BLaER1 (cell line): ENCODE measurements around the gene PAAF1.

Experiments used
- H3K27ac ChIP-seq: shearing (Covaris generic); formaldehyde crosslinking; 2 replicates; pipeline ENCODE4 v1.8.1; 2022
- H3K27me3 ChIP-seq: shearing (Covaris generic); formaldehyde crosslinking; 2 replicates; pipeline ENCODE4 v1.8.1; 2022
- H3K36me3 ChIP-seq: shearing (Covaris generic); formaldehyde crosslinking; 2 replicates; pipeline ENCODE4 v1.8.1; 2022
- H3K4me1 ChIP-seq: shearing (Covaris generic); formaldehyde crosslinking; 2 replicates; pipeline ENCODE4 v1.8.1; 2022
- H3K4me2 ChIP-seq: shearing (Covaris generic); formaldehyde crosslinking; 2 replicates; pipeline ENCODE4 v1.8.1; 2022
- H3K4me3 ChIP-seq: shearing (Covaris generic); formaldehyde crosslinking; 2 replicates; pipeline ENCODE4 v1.8.1; 2022
- H3K9ac ChIP-seq: shearing (Covaris generic); formaldehyde crosslinking; 2 replicates; pipeline ENCODE4 v1.8.1; 2022
- H3K9me3 ChIP-seq: shearing (Covaris generic); formaldehyde crosslinking; 2 replicates; pipeline ENCODE4 v1.8.1; 2022
- H4K20me1 ChIP-seq: shearing (Covaris generic); formaldehyde crosslinking; 2 replicates; pipeline ENCODE4 v1.8.1; 2022
- Cebpa-rat ChIP-seq: shearing (Covaris generic); IDR thresholded peaks from 2 replicates; pipeline ENCODE4 v1.8.1; 2022

PAAF1 gene, protein sequence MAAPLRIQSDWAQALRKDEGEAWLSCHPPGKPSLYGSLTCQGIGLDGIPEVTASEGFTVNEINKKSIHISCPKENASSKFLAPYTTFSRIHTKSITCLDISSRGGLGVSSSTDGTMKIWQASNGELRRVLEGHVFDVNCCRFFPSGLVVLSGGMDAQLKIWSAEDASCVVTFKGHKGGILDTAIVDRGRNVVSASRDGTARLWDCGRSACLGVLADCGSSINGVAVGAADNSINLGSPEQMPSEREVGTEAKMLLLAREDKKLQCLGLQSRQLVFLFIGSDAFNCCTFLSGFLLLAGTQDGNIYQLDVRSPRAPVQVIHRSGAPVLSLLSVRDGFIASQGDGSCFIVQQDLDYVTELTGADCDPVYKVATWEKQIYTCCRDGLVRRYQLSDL

DNA sequence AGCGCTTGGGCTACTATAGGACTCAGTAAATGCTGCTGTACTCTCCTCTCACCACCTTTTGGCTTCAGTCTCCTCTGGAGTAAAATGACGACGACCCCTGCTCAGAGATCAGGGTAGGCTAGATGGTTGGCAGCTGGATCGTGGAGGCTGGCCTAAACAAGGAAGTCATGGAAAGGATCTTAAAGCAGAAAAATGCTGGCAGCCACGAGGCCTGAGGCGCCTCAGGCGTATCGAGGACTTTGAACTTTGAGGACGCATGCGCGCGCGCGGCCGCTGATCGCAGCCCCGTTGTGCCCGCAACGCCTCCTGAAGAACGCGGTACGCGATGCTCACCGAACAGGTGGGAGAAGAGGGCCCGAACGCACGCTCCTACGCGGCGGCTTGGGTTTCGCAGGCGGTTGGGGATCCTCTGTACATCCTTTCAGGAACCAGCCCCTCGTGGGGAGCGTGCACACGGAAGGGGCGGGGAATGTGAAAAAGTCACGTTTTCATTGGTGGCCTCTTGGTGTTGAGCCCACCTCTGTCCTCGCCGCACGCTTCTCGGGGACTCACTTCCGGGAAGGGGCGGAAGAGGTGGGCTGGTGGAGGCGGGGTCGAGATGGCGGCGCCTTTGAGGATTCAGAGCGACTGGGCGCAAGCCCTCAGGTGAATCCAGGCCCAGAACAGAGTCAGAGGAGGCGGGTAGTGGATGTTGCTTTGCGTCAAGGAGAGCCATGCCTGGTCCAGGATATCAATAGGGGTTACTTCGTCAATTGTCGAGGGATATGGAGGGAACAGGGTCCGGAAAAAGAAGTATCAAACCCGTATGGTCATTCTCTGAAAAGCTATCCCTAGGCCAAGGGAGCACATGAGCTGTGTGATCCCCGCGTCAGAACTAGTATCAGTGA lies at the start of gene PAAF1, which contains the start of gene COA4:
TSS of gene PAAF1 (plus strand) at position 576 of the 887 bp plus-strand sequence. CDS start at position 599, 23 bp downstream.
TSS of gene COA4 (minus strand) at position 423 of the 887 bp plus-strand sequence. CDS start 3,468 bp downstream, outside the sequence.
- peak within 1 kb of the TSS; percentile 91 for H3K27ac ChIP-seq
- H3K4me1 ChIP-seq: peaks cover 26% of the 10 kb centered on the region

DNA sequence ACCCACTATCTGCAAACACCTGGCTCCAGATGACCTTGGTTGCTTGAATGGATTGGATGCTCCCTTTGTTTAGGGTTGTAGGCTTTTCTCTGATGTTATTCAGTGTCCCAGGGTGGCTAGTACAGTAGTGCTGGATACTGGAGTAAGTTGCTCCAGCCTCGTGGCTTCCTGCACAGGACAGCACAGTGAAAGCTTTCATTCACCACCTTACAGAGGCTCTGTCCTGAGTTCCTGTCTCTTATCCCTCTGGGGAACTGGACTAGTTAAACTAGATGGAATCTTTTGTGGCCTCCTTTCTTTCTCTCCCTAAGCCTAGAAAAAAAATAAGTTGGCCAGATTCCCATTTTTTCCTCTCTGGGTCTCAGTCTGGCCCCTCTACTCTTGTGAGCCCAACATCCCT lies 46.5 kb upstream of the PAAF1 start:
- Histone ChIP-seq H3K27me3 (no peaks in the 10 kb centered on the region), H3K9me3 (no peaks in the 10 kb centered on the region), H3K4me2 (no peak overlapping the region), H3K4me1 (0 out of 2 replicates have a peak, but pooled peaks cover 8% of the 10 kb centered on the region), H3K9ac (no peak overlapping the region), H3K4me3 (no peak overlapping the region), H4K20me1 (no peaks in the 10 kb centered on the region), H3K36me3 (peaks cover 74% of the 10 kb centered on the region), H3K27ac (no peak overlapping the region)
- no peak for TF ChIP-seq Cebpa-rat

More for the DNA sequence above, at the start of gene PAAF1, which contains the start of gene COA4:
- no peak for TF ChIP-seq Cebpa-rat
- Histone ChIP-seq H3K27me3 (no peaks in the 10 kb centered on the region), H4K20me1 (peaks cover 18% of the 10 kb centered on the region; the same call in 1 of the 2 replicates), H3K9ac (peak within 1 kb of the TSS; percentile 89), H3K4me2 (peak within 1 kb of the TSS; percentile 91), H3K36me3 (peaks cover 48% of the 10 kb centered on the region), H3K4me3 (peak within 1 kb of the TSS; percentile 76), H3K9me3 (no peaks in the 10 kb centered on the region)

DNA sequence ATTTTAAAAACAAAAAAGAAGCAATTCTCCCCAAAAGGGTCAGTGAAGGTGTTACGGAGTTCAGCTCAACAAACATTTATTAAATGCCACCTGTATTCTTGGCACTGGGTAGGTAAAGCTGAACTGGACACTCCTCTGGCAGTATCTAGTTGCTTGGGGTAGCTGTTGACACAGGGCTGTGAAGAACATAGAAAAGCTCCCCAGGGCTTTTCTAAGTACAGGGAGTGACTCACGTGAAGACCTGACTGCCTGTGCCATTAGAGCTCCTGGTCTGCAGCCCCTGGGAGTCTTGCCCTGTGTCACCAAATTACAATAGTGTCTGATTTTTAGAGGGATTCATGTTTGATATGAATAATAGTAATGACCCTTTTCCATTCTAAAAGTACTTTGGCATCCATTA lies 43.7 kb upstream of the PAAF1 start:
- H4K20me1 ChIP-seq: no peaks in the 10 kb centered on the region
- H3K4me2 ChIP-seq: no peak overlapping the region
- H3K9me3 ChIP-seq: no peaks in the 10 kb centered on the region
- H3K36me3 ChIP-seq: peaks cover 74% of the 10 kb centered on the region
- H3K4me3 ChIP-seq: no peak overlapping the region
- no peak overlapping the region for H3K27ac ChIP-seq
- no peak overlapping the region for H3K9ac ChIP-seq
- no peaks in the 10 kb centered on the region for H3K27me3 ChIP-seq
- no peak for TF ChIP-seq Cebpa-rat
- 0 out of 2 replicates have a peak, but pooled peaks cover 8% of the 10 kb centered on the region for H3K4me1 ChIP-seq

DNA sequence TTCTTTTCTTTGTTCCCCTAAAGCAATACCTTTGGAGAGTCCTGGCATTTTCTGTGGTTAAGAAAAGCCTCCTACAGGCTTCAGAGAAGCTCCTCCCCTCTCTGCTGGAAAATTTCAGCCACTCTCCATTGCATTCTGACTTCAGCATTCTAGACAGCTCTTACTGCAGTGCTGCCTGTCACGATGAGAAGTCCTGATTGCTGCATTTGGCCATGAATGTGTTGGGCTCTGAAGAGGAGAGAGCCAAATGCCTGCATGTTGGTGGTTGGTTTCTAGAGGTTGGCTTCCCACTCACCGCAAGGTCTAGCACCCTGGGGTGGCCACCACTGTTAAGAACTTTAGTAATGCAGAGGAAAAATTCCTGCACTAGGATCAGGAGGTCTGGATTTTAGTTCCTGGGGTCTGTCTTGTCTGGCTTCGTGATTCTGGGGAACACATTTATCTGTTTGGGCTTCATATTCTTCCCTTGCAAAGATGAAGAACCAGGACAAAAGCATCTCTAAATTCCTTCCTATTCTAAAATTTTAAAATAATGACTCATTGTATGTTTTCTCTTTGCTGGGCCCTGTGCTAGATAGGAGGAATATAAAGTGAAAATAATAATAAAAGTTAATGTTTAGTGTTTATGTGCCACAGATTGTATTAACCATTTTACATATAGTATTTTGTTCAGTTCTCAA lies 38.2 kb upstream of the PAAF1 start:
- H3K27ac ChIP-seq: no peak overlapping the region
- H3K9me3 ChIP-seq: no peaks in the 10 kb centered on the region
- H3K4me2 ChIP-seq: no peak overlapping the region
- H3K4me1 ChIP-seq: 0 out of 2 replicates have a peak, but pooled peaks cover 8% of the 10 kb centered on the region
- H3K4me3 ChIP-seq: no peak overlapping the region
- H3K36me3 ChIP-seq: peaks cover 57% of the 10 kb centered on the region
- no peak for TF ChIP-seq Cebpa-rat
- H3K9ac ChIP-seq: no peak overlapping the region
- H4K20me1 ChIP-seq: no peaks in the 10 kb centered on the region
- H3K27me3 ChIP-seq: no peaks in the 10 kb centered on the region

DNA sequence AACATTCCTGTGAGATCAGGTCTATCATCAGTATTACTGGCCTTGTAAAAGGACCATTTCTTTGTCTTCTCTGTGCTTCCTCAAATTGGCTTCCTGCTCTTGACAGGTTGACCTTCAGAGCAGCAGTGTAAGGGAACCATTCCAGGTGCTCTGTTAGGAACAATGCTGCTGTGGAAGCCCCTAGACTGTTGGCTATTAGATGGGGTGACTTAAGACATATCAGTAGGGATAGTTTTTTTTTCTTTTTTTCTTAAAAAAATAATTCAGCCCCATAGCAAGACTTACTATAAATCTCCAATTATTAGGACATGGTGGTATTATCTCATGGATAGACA lies 37.7 kb upstream of the PAAF1 start:
- Histone ChIP-seq H3K9me3 (no peaks in the 10 kb centered on the region), H3K9ac (no peak overlapping the region), H3K27ac (no peak overlapping the region), H3K27me3 (no peaks in the 10 kb centered on the region), H3K4me2 (no peak overlapping the region), H3K4me1 (0 out of 2 replicates have a peak, but pooled peaks cover 6% of the 10 kb centered on the region), H3K36me3 (peaks cover 57% of the 10 kb centered on the region), H3K4me3 (no peak overlapping the region), H4K20me1 (no peaks in the 10 kb centered on the region)
- no peak for TF ChIP-seq Cebpa-rat

DNA sequence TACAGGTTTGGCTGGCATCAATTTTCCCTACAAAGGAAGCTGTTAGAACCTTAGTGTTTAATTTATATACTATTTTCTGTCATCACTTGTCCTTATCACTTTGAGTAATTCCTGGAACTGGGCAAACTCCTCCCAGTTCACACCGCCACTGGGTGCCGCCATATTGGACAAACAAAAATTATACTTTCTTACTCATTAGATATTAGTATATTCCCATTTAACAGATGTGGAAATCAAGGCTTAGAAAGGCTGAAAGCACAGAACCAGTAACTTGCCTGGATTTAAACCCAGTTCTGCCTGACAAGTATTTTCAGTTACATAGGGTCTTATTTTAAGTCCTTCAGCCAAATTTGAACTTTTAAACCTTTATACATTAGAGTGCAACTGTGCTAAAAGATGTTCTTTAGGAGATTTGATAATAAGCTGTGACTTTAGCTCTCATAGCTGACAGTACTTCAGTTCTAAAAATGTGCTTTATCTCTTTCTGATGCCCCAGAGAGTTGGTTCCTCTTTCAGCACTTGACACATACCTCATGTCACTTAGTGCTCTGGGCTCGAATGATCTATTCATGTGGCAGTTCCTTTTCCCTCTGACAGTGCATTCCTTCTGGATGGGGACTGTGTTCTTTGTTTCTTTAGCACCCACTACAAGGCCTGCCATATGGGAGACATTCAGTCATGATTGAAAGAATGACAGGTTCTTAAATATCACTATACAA lies 25.6 kb upstream of the PAAF1 start:
- TF ChIP-seq Cebpa-rat: no peak
- no peak overlapping the region for H3K9ac ChIP-seq
- no peak overlapping the region for H3K27ac ChIP-seq
- H3K9me3 ChIP-seq: no peaks in the 10 kb centered on the region
- peaks cover 17% of the 10 kb centered on the region for H3K4me1 ChIP-seq
- H4K20me1 ChIP-seq: no peaks in the 10 kb centered on the region
- H3K27me3 ChIP-seq: no peaks in the 10 kb centered on the region
- no peak overlapping the region for H3K4me3 ChIP-seq
- H3K4me2 ChIP-seq: no peak overlapping the region
- H3K36me3 ChIP-seq: peaks cover 31% of the 10 kb centered on the region

DNA sequence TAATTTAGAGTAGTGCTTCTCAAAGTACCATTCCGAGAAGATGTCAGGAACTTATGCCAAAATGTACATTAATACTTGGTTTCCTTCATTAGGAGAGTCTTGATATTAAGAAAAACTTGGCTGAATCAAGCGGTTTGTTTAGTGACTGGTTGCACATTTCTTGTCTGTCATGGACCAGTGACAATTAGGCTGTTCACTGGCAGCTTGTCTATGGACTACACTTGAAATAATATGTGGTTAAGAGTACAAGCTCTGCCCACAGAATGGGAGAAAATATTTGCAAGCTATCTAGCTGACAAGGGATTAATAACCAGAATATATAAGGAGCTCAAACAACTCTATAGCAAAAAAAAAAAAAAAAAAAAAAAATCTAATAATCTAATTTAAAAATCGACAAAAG lies 24.8 kb upstream of the PAAF1 start:
- H4K20me1 ChIP-seq: no peaks in the 10 kb centered on the region
- H3K36me3 ChIP-seq: peaks cover 26% of the 10 kb centered on the region
- no peaks in the 10 kb centered on the region for H3K9me3 ChIP-seq
- H3K4me1 ChIP-seq: peaks cover 8% of the 10 kb centered on the region
- no peaks in the 10 kb centered on the region for H3K27me3 ChIP-seq
- no peak overlapping the region for H3K9ac ChIP-seq
- H3K4me3 ChIP-seq: no peak overlapping the region
- no peak for TF ChIP-seq Cebpa-rat
- no peak overlapping the region for H3K4me2 ChIP-seq
- no peak overlapping the region for H3K27ac ChIP-seq

DNA sequence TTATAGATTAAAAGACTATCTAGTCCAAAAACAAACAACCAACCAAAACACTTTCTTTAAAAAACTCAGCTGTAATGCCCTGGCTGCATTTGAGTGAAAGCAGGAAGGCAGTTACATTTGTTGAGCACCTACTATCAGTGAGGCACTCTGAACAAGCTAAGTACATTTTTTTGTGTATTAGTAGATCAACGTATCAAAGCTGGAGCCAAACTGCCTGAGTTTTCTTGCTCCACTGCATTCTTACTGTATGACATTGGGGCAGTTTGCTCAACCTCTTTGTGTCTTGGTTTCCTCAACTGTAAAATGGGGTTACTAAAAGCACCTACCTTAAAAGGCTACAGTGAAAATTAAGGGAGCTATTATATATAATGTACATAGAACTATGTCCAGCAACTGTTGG lies 22.1 kb upstream of the PAAF1 start:
- Histone ChIP-seq H3K4me2 (no peak overlapping the region), H4K20me1 (no peaks in the 10 kb centered on the region), H3K36me3 (peaks cover 33% of the 10 kb centered on the region), H3K4me3 (no peak overlapping the region), H3K27ac (no peak overlapping the region), H3K9me3 (no peaks in the 10 kb centered on the region), H3K27me3 (no peaks in the 10 kb centered on the region), H3K9ac (no peak overlapping the region), H3K4me1 (no peaks in the 10 kb centered on the region)
- TF ChIP-seq Cebpa-rat: no peak

DNA sequence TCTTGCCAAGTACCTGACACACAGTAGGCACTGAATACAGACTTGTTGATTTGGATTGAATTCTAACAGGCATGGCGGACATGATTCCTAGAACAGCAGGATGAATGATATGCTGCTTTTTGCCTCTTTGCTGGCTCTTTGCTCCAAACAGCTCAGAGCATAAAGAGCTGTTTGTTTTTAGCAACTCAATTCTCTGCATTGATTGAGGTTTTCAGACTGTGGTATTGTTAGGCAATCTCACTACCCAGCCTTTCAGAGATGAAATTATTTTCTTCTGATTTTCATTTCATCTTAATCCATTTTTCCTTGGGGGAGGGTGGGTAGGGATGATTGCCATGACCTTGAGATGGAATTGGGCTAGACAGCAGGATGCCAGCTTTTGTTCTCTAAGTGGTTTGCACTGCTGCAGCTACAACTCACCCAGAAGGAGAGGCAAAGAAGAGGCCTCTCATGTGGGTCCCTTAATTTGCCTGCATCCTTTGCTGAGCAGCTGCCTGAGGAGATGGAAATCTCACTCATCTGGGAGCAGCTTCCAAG lies 20.7 kb upstream of the PAAF1 start:
- H4K20me1 ChIP-seq: no peaks in the 10 kb centered on the region
- H3K9ac ChIP-seq: no peak overlapping the region
- no peaks in the 10 kb centered on the region for H3K9me3 ChIP-seq
- peaks cover 44% of the 10 kb centered on the region for H3K36me3 ChIP-seq
- H3K27ac ChIP-seq: no peak overlapping the region
- no peak for TF ChIP-seq Cebpa-rat
- no peak overlapping the region for H3K4me2 ChIP-seq
- no peaks in the 10 kb centered on the region for H3K27me3 ChIP-seq
- no peak overlapping the region for H3K4me3 ChIP-seq
- no peaks in the 10 kb centered on the region for H3K4me1 ChIP-seq
